Esophagus muscularis mucosa (tissue), 4 donors: ENCODE results near the gene USP13. TPM values are rescaled to one million over a fixed set of nuclear protein-coding genes. Genes with fewer than 3 reads are reported as not detected.

ENCODE experiments used
- DNase-seq: peaks from one replicate; pipeline ENCODE4 v3.0.0-alpha.2; 2017; ENCODE audit errors: extremely low spot score
- H3K27ac ChIP-seq, 4 donors: fragments of 200-600 bp; sonication (generic); replicated peaks in 1 of 4; 1 replicate in 3 of 4; 2 replicates in 1 of 4; pipeline ENCODE4 v1.5.1; 2016 to 2019; ENCODE audit warnings: mild to moderate bottlenecking in 1 of 4
- H3K27me3 ChIP-seq, 4 donors: fragments of 200-600 bp; sonication (generic); one replicate each; pipeline versions ENCODE4 v1.5.1 to v1.6.0; 2016 to 2019
- H3K36me3 ChIP-seq, 4 donors: fragments of 200-600 bp; sonication (generic); one replicate each; pipeline ENCODE4 v1.5.1; 2016 to 2019
- H3K4me1 ChIP-seq, 4 donors: fragments of 200-600 bp; sonication (generic); one replicate each; pipeline ENCODE4 v1.5.1; 2016 to 2019
- H3K4me3 ChIP-seq, 4 donors: fragments of 200-600 bp; sonication (generic); 1 replicate in 2 of 4; 2 replicates in 2 of 4; pipeline ENCODE4 v1.5.1; 2016 to 2019; ENCODE audit warnings: mild to moderate bottlenecking in 4 of 4, moderate library complexity in 1 of 4
- H3K9me3 ChIP-seq, 4 donors: fragments of 200-600 bp; sonication (generic); 1 replicate in 3 of 4; 2 replicates in 1 of 4; pipeline ENCODE4 v1.5.1; 2016 to 2019
- EP300 ChIP-seq: sonication (generic); formaldehyde crosslinking; IDR thresholded peaks from one replicate; pipeline ENCODE4 v1.6.1; 2017; ENCODE audit warnings: antibody characterized with exemption
- POLR2A ChIP-seq: fragments of 450-650 bp; IDR thresholded peaks from one replicate; pipeline ENCODE4 v1.6.1; 2017; ENCODE audit warnings: antibody characterized with exemption, moderate library complexity, mild to moderate bottlenecking, low read depth
- POLR2AphosphoS5 ChIP-seq, 2 donors: sonication (generic); formaldehyde crosslinking; IDR thresholded peaks; one replicate each; pipeline ENCODE4 v1.6.1; 2017; ENCODE audit warnings: antibody characterized with exemption in 2 of 2
- WGBS: methylation state at CpG from one replicate; pipeline ENCODE4 v1.1.5; 2018; 5-methylcytosine and 5-hydroxymethylcytosine counted together
- intact Hi-C: fragments of 100-400 bp; cut with DNase I; formaldehyde crosslinking; loops from one replicate; pipeline ENCODE4 v1.15.1; 2023
- total RNA-seq, 4 donors: library from RNA; depleted of rRNA; stranded (reverse); fragments of >200 nt; gene quantifications; one replicate each; pipeline versions ENCODE4 v1.1.0 to v1.2.1, GENCODE V29; 2016
- TF ChIP-seq, protein P1 (sequence below), 3 experiments: fragments of 200-600 bp in 2 of 3; fragments of 450-650 bp in 1 of 3; sonication (generic) in 2 of 3; IDR thresholded peaks; one replicate each; pipeline ENCODE4 v1.5.1; 2017 to 2019; ENCODE audit warnings: antibody characterized with exemption in 3 of 3, mild to moderate bottlenecking in 2 of 3, moderate library complexity in 1 of 3

The USP13 gene
- total RNA-seq, 4 donors from 2014 or later, result 8.7 to 15.1 (median 11.9) TPM

DNA sequence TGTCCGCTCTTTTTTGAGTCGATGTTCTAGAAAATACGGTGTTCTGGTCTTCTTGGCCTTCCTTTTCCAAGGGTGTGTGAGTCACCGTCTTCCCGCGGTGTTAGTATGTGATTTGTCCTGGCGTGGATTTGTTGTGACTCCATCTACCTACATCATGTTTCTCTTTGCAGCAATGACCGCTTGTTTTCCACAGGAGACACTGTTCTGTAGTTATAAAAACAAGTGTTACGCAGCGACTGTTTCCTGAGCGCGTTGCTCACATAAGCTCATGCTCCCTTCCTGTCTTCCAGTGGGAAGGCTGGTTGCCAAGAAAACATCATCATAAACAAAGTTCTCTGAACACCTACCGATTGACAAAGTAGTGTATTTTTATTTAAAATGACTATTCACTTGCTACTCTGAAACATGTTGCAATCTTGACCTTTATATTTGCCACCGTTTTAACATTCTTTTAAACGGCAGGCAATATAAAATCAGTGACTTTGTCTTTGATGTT, 19.0 kb downstream of the USP13 start:
- DNase-seq, result no peak
- Histone ChIP-seq H3K4me3 (no peak overlapping the region), H3K27me3 (no peaks in the 10 kb centered on the region), H3K9me3 (no peaks in the 10 kb centered on the region), H3K27ac (no peak overlapping the region), H3K36me3 (no peaks in the 10 kb centered on the region), H3K4me1 (peaks cover 10 to 35% (median 20%) of the 10 kb centered on the region in 4 donors)
- TF ChIP-seq POLR2AphosphoS5 (IDR thresholded peaks at IDR 0.05) (peak in 1 of 2 donors; percentile 43), EP300 (no peak)
- intact Hi-C loops, result no loop called here
- 82% methylated on average over 15 of the region's 15 CpGs for WGBS

DNA sequence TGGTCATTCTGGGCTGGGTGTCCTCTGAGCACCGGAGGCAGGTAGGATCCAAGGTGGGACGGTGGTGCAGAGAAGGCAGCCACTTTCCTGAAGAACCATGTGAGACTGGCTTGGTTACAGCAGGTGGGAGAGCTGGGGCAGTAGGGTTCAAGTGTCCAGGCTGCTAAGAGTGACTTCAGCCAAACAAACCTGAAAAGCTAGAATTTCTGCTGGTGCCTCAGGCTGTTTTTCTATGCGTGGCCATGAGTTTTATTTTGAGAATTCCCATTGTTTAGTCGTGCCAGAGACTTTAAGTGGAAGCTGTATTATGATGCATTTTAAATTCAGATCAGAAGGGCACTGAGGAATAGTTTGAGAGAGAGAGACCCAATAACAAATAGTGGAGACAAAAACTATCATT, 20.1 kb downstream of the USP13 start:
- Histone ChIP-seq H3K27ac (no peak overlapping the region), H3K36me3 (no peaks in the 10 kb centered on the region), H3K4me1 (peaks cover 10 to 35% (median 15%) of the 10 kb centered on the region in 4 donors), H3K4me3 (no peak overlapping the region), H3K27me3 (no peaks in the 10 kb centered on the region), H3K9me3 (no peaks in the 10 kb centered on the region)
- DNase-seq, result peak; percentile 37
- TF ChIP-seq POLR2AphosphoS5 (IDR thresholded peaks at IDR 0.05) (no peak), EP300 (no peak), POLR2A (no peak)
- TF ChIP-seq, protein P1, sequence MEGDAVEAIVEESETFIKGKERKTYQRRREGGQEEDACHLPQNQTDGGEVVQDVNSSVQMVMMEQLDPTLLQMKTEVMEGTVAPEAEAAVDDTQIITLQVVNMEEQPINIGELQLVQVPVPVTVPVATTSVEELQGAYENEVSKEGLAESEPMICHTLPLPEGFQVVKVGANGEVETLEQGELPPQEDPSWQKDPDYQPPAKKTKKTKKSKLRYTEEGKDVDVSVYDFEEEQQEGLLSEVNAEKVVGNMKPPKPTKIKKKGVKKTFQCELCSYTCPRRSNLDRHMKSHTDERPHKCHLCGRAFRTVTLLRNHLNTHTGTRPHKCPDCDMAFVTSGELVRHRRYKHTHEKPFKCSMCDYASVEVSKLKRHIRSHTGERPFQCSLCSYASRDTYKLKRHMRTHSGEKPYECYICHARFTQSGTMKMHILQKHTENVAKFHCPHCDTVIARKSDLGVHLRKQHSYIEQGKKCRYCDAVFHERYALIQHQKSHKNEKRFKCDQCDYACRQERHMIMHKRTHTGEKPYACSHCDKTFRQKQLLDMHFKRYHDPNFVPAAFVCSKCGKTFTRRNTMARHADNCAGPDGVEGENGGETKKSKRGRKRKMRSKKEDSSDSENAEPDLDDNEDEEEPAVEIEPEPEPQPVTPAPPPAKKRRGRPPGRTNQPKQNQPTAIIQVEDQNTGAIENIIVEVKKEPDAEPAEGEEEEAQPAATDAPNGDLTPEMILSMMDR (IDR thresholded peaks at IDR 0.05), result no peak
- 83% methylated on average over 3 of the region's 4 CpGs for WGBS
- intact Hi-C loops, result no loop called here

DNA sequence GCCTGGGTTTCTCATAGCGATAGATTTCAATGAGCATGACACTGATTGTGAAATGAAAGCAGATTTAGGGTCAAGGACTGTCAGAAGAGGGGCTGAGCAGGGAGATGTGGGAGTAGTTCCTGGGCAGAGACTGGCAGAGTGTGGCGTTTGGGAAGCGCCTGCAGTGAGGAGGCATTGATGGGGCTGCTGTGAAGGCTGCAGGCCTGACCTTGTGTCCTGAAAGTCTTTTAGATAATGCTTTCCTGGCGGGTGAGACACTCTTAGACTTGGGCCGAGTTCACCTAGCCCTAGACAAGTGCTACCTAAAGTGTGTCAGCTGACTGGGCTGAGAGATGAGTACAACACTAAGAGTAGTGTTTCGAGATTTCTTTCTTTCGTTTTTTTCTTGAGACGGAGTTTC, 20.7 kb downstream of the USP13 start:
- H3K9me3 ChIP-seq, result no peaks in the 10 kb centered on the region
- H3K4me1 ChIP-seq, result peaks cover 10 to 38% (median 15%) of the 10 kb centered on the region in 4 donors
- H3K27me3 ChIP-seq, result no peaks in the 10 kb centered on the region
- 95% methylated on average over 8 of the region's 8 CpGs for WGBS
- intact Hi-C loops, result no loop called here
- TF ChIP-seq EP300, result no peak
- TF ChIP-seq, protein P1 (IDR thresholded peaks at IDR 0.05), result no peak
- TF ChIP-seq POLR2A, result no peak
- TF ChIP-seq POLR2AphosphoS5 (IDR thresholded peaks at IDR 0.05), result no peak
- no peak overlapping the region for H3K4me3 ChIP-seq
- no peak overlapping the region for H3K27ac ChIP-seq
- no peaks in the 10 kb centered on the region for H3K36me3 ChIP-seq
- DNase-seq, result peak; percentile 55

DNA sequence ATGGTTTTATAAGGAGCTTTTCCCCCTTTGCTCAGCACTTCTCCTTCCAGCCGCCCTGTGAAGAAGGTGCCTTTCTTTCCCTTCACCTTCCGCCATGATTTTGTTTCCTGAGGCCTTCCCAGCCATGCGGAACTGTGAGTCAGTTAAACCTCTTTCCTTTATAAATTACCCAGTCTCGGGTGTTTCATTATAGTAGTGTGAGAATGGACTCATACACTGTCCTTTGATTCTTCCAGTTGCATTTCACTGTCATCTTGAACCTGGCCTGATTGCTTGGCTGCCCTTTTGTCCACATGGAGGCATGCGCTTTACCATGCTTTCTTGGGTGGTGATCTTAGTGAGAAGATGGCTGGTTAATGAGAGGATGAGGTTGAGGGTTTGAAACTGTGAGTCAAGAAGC, 23.2 kb downstream of the USP13 start:
- WGBS, result 95% methylated on average over 5 of the region's 5 CpGs

DNA sequence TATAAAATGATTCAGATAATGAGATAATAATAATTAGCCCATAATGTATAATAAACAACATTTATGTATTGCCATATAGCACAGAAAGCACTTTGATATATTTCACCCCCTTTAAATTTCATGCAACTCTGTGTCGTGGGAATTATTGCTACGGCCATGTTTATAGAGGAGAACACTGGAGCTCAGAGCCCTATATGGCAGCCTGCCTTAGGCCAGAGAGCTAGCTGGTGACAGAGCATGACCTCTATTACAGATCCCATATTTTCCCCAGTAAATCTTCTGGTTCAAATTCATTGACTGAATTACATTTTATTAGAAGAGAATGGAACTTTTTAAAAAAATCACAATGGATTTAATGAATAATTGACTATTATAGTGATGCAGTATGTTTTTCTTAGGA, 25.0 kb downstream of the USP13 start:
- Histone ChIP-seq H3K27me3 (no peaks in the 10 kb centered on the region), H3K4me1 (peaks cover 0 to 17% (median 13%) of the 10 kb centered on the region in 4 donors), H3K4me3 (no peak overlapping the region), H3K27ac (no peak overlapping the region), H3K36me3 (no peaks in the 10 kb centered on the region), H3K9me3 (no peaks in the 10 kb centered on the region)
- 29% methylated on average over 2 of the region's 2 CpGs for WGBS
- TF ChIP-seq, protein P1 (IDR thresholded peaks at IDR 0.05), result no peak
- TF ChIP-seq POLR2AphosphoS5 (IDR thresholded peaks at IDR 0.05) (no peak), EP300 (no peak), POLR2A (no peak)
- peak; percentile 4 for DNase-seq
- intact Hi-C loops, result no loop called here

More for the DNA sequence above, 23.2 kb downstream of the USP13 start:
- H3K36me3 ChIP-seq, result no peaks in the 10 kb centered on the region
- DNase-seq, result no peak
- intact Hi-C loops, result no loop called here
- H3K9me3 ChIP-seq, result no peaks in the 10 kb centered on the region
- peaks cover 0 to 28% (median 9%) of the 10 kb centered on the region in 4 donors for H3K4me1 ChIP-seq
- H3K27me3 ChIP-seq, result no peaks in the 10 kb centered on the region
- no peak for TF ChIP-seq POLR2A
- H3K4me3 ChIP-seq, result no peak overlapping the region
- H3K27ac ChIP-seq, result no peak overlapping the region
